Subcutaneous preadipocyte (primary cell): Measurements from ENCODE around the gene RNF43. TPM values are rescaled to one million over a fixed set of nuclear protein-coding genes. Genes with fewer than 3 reads are reported as not detected.

Source experiments
- total RNA-seq: library from RNA; depleted of rRNA; stranded (reverse); fragments of >200 nt; gene quantifications from 2 replicates; pipeline ENCODE4 v1.2.3, GENCODE V29; 2012

Gene RNF43
- total RNA-seq = under 0.01 TPM in 2 replicates

DNA sequence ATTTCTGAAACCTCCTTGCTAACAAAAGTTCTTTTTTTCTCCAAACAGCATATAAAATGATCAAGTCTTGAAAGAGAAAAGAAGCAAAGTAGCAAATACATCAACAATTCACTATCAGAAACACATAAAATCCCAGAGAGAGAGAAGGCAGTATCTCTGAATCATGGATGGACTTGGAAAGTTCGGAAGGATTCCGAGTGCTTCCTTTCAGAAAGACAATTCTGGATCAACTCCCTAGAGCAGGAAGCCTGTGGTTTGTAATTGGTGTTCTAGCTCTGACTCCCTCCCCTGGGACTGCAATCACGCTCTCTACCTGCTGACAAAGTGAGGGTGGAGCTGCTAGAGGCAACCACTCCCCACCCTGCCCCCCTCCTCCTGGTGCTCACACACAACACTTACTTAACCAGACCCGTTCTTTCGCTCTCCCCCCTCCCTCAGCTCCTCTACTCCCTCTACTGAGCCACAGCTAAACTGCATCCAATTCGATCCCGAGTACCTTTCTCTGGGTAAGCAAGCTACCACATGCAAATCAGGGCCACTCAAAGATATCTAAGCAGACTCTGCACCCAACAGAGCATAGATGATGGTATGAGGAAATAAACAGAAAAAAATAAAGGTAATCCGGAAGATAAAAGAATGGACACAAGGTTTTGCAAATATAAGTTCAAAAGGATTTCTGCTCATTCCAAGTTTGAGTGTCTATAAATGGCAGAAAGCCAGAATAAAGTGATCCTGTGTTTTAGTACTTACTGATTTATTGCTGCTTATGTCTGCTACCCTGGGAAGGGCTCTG, at the start of gene RNF43:
TSS of gene RNF43 (minus strand) at position 235 of the 793 bp plus-strand sequence. CDS start 1,957 bp downstream, outside the sequence.

Other genes starting within 250 kb of the RNF43 start
- not detected in 2 replicates for gene EPX, start 224.8 kb downstream of the RNF43 start, total RNA-seq
- gene MKS1, start 198.3 kb downstream of the RNF43 start, total RNA-seq = 10.7 and 10.9 TPM in 2 replicates
- not detected in 2 replicates for gene LPO, start 178.9 kb downstream of the RNF43 start, total RNA-seq
- gene MPO, start 136.6 kb downstream of the RNF43 start, total RNA-seq = under 0.01 TPM in 1 of 2 replicates, not detected in the other
- gene TSPOAP1, start 88.7 kb downstream of the RNF43 start, total RNA-seq = under 0.01 TPM in 1 of 2 replicates, not detected in the other
- gene SUPT4H1, start 65.3 kb downstream of the RNF43 start, total RNA-seq = 41.1 and 44.8 TPM in 2 replicates
- gene HSF5, start 70.9 kb upstream of the RNF43 start, total RNA-seq = under 0.01 TPM in 1 of 2 replicates, not detected in the other
- 40.1 and 64.3 TPM in 2 replicates for gene MTMR4, start 97.1 kb upstream of the RNF43 start, total RNA-seq